ENCODE measurements around the gene UBTD1.
A peak's percentile ranks its signal among the peaks of the same experiment; 100 is the strongest.
"Not testable (repeated sequence)": the region's sequence is repeated elsewhere in the genome, so short reads cannot be mapped to it uniquely, and the experiment has no call there.

Gene UBTD1

DNA sequence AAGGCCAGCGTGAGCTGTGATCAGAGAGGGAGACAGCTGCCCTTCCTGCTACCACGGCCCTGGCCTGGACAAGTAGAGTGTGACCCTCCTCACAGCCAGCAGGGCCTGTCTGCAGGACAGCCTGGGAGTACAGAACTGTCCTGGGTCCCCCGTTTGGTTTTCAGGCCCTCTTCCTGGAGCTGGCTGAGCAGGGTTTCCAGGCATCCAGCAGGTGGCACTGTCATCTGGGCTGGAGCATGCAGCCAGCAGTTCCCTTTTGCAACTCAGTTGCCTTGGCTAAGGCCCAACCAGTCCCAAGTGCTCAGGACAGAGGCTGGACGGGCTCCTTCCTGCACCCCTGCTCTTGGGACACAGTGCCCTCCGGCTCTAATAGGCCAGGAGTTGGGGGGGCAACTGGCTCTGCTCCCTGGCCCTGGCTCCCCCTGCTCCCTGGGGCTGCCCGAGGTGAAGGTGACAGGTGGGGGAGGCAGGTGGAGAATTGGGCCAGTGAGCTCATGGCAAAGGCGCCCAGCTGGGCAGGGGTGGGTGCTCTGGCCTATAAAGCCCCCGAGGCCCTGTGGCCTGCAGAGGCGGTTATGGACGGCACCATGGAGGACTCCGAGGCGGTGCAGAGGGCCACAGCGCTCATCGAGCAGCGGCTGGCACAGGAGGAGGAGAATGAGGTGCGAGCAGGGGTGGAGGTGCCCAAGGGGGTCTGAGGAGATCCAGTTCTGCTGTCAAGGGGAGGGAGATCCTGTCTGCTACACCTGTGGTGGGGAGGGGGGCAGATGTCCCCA is 73.7 kb downstream of the UBTD1 start, which contains the start of gene ANKRD2:
ANKRD2 (plus strand) TSS at position 566 of the 776 bp plus-strand sequence; CDS start at position 576, 10 bp downstream.
- Histone ChIP-seq H3K4me3 (replicated peaks; ENCODE audit: low read depth, low read length) (no peak within 1 kb of the TSS), H3K27me3 (replicated peaks; ENCODE audit: control insufficient read depth, insufficient read depth, low read length) (no peaks in the 10 kb centered on the region; the same call in 1 of the 2 replicates), H3K36me3 (ENCODE audit: control insufficient read depth, insufficient read depth, low read length) (no peaks in the 10 kb centered on the region)
- TF ChIP-seq, protein P1, sequence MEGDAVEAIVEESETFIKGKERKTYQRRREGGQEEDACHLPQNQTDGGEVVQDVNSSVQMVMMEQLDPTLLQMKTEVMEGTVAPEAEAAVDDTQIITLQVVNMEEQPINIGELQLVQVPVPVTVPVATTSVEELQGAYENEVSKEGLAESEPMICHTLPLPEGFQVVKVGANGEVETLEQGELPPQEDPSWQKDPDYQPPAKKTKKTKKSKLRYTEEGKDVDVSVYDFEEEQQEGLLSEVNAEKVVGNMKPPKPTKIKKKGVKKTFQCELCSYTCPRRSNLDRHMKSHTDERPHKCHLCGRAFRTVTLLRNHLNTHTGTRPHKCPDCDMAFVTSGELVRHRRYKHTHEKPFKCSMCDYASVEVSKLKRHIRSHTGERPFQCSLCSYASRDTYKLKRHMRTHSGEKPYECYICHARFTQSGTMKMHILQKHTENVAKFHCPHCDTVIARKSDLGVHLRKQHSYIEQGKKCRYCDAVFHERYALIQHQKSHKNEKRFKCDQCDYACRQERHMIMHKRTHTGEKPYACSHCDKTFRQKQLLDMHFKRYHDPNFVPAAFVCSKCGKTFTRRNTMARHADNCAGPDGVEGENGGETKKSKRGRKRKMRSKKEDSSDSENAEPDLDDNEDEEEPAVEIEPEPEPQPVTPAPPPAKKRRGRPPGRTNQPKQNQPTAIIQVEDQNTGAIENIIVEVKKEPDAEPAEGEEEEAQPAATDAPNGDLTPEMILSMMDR (IDR thresholded peaks at IDR 0.05; ENCODE audit: insufficient read depth, low read length, poor library complexity, severe bottlenecking) = peak; percentile 94
- peak; percentile 35 for DNase-seq (ENCODE audit: extremely low read depth, insufficient read length)

DNA sequence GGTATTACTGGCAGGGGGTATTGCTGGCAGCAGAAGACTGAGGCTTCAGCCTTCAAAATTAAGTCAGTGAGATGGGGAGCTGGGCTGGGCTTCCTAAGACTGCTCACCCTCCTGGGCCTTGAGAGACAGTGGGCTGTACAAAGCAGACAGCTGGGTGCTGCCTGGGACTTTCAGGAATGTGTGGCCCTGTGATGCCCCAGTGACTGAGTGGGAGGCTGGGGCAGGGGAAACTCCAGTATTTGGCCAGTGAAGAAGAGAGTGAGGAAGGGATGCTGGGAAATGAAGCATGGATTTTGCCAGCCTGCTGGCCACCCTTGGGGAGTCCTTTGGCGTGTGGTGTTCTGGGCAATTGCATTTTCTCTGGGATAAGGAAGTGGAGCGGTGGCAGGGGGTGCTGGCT is 74.3 kb downstream of the UBTD1 start:
- no peak overlapping the region for H3K4me3 ChIP-seq (replicated peaks; ENCODE audit: low read depth, low read length)
- DNase-seq (ENCODE audit: extremely low read depth, insufficient read length) = no peak
- H3K36me3 ChIP-seq (ENCODE audit: control insufficient read depth, insufficient read depth, low read length) = no peaks in the 10 kb centered on the region
- TF ChIP-seq, protein P1 (IDR thresholded peaks at IDR 0.05; ENCODE audit: insufficient read depth, low read length, poor library complexity, severe bottlenecking) = no peak
- no peaks in the 10 kb centered on the region; the same call in 1 of the 2 replicates for H3K27me3 ChIP-seq (replicated peaks; ENCODE audit: control insufficient read depth, insufficient read depth, low read length)

DNA sequence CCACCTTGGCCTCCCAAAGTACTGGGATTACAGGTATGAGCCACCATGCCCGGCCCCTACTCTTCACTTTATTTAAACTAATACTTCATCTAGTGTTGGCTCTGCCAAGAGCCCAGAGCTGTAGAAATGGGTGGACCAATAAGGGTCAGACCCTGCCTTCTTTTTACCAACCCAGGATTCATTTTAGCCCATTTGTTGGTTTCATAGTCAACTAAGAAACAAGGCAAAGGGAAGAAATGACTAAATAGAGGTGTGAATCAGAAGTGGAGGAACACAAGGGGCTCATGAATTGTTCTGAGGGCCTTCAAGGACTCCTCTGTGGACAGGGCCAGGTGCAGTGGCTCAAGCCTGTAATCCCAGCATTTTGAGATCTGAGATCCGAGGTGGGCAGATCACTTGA is 74.9 kb downstream of the UBTD1 start:
- Histone ChIP-seq H3K27me3 (replicated peaks; ENCODE audit: control insufficient read depth, insufficient read depth, low read length) (no peaks in the 10 kb centered on the region; the same call in 1 of the 2 replicates), H3K36me3 (ENCODE audit: control insufficient read depth, insufficient read depth, low read length) (no peaks in the 10 kb centered on the region), H3K4me3 (replicated peaks; ENCODE audit: low read depth, low read length) (no peak overlapping the region)
- TF ChIP-seq, protein P1 (IDR thresholded peaks at IDR 0.05; ENCODE audit: insufficient read depth, low read length, poor library complexity, severe bottlenecking) = no peak
- DNase-seq (ENCODE audit: extremely low read depth, insufficient read length) = no peak

DNA sequence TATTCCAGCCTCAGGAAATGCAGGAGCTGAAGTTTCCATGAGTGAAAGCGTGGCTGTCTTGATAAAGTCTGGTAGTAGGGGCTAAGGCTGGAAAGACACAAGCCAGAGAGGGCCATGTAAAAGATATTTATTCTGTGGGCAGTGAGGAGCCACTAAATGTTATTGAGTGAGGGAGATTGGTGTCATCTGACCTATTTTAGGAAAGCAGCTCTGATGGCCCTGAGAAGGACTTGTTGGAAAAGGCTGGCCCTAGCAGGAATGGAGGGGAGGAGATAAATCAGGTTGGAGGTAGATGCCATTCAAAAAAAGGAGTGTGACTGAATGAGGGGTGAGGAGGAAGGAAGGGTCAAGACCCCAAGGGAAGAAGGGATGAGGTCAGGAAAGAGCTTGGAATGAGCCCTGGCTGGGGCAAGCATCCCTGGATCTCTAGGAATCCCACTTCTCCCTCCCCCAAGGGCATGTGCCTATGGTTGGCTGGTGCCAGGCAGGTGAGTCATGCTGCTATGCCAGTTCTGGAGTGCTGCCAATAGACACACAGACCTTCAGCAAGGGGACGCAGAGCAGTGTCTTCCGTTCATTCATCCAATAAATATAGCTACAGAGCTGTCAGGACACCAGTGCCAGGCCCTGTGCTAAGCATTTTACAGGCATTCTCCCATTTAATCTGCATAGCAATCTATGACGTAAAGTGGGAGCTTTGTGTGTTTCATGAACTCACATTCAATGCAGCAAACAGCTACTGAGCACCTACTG is 75.8 kb downstream of the UBTD1 start:
- TF ChIP-seq, protein P1 (IDR thresholded peaks at IDR 0.05; ENCODE audit: insufficient read depth, low read length, poor library complexity, severe bottlenecking) = no peak
- no peak overlapping the region for H3K4me3 ChIP-seq (replicated peaks; ENCODE audit: low read depth, low read length)
- H3K36me3 ChIP-seq (ENCODE audit: control insufficient read depth, insufficient read depth, low read length) = no peaks in the 10 kb centered on the region
- H3K27me3 ChIP-seq (replicated peaks; ENCODE audit: control insufficient read depth, insufficient read depth, low read length) = no peaks in the 10 kb centered on the region; the same call in 1 of the 2 replicates
- DNase-seq (ENCODE audit: extremely low read depth, insufficient read length) = no peak

DNA sequence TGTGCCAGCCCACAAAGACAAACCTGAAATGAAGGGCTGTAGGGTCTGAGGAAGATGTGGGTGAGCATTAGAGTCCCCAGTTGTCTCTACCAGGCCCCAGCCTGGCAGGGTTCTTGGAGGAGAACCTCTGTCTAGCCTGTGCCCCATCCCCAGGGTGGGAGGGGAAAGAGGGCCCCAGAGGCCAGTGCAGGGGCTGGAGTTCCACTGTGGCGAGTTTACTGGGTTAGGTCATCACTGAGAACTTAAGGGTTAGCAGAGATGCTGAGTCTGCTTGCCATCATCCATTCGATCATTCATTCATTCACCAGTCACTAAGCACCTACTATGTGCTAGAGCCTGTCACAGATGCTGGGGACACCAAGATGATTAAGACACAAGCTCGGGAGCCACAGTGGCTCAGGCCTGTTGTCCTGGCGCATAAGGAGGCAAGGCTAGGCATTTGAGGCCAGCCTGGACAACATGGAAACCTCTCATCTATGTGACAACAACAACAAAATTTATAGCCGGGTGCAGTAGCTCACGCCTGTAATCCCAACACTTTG is 76.5 kb downstream of the UBTD1 start:
- Histone ChIP-seq H3K27me3 (replicated peaks; ENCODE audit: control insufficient read depth, insufficient read depth, low read length) (no peaks in the 10 kb centered on the region; the same call in 1 of the 2 replicates), H3K4me3 (replicated peaks; ENCODE audit: low read depth, low read length) (no peak overlapping the region), H3K36me3 (ENCODE audit: control insufficient read depth, insufficient read depth, low read length) (no peaks in the 10 kb centered on the region)
- no peak for DNase-seq (ENCODE audit: extremely low read depth, insufficient read length)
- TF ChIP-seq, protein P1 (IDR thresholded peaks at IDR 0.05; ENCODE audit: insufficient read depth, low read length, poor library complexity, severe bottlenecking) = no peak

DNA sequence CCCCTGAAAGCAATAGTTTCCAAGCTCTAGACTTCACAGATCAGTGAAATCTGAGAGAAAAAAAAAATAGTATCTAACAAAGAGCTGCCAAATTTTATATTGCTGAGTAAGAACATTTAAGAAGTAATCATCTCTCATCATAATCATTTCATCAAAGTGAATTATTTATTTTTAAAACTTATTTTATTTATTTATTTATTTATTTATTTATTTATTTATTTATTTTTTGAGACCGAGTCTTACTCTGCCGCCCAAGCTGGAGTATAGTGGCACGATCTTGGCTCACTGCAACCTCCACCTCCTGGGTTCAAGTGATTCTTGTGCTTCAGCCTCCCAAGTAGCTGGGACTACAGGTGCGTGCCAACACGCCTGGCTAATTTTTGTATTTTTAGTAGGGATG is 77.8 kb downstream of the UBTD1 start:
- not testable (repeated sequence) for H3K36me3 ChIP-seq (ENCODE audit: control insufficient read depth, insufficient read depth, low read length); H3K4me3 ChIP-seq (replicated peaks; ENCODE audit: low read depth, low read length); H3K27me3 ChIP-seq (replicated peaks; ENCODE audit: control insufficient read depth, insufficient read depth, low read length); DNase-seq (ENCODE audit: extremely low read depth, insufficient read length)
